ENCODE measurements around the gene NTSR2.

DNA sequence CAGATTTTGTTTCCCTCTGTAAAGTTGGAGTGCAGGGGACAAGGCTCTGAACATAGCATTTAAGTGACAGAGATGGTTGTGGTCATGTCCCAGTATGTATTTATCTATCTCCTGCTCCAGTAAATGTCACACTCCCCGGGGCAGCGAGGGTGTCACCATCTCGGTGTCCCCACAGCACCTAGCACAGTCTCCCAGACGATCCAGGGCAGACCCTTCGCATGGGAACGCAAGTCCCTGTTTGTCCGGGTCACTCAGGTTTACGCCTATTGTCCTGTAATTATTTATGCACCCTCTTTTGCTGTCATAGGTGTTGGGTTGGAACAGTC is 12.6 kb upstream of the NTSR2 start:
- TF ChIP-seq, protein P1, sequence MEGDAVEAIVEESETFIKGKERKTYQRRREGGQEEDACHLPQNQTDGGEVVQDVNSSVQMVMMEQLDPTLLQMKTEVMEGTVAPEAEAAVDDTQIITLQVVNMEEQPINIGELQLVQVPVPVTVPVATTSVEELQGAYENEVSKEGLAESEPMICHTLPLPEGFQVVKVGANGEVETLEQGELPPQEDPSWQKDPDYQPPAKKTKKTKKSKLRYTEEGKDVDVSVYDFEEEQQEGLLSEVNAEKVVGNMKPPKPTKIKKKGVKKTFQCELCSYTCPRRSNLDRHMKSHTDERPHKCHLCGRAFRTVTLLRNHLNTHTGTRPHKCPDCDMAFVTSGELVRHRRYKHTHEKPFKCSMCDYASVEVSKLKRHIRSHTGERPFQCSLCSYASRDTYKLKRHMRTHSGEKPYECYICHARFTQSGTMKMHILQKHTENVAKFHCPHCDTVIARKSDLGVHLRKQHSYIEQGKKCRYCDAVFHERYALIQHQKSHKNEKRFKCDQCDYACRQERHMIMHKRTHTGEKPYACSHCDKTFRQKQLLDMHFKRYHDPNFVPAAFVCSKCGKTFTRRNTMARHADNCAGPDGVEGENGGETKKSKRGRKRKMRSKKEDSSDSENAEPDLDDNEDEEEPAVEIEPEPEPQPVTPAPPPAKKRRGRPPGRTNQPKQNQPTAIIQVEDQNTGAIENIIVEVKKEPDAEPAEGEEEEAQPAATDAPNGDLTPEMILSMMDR (conservative IDR thresholded peaks at IDR 0.05): no peak
- TF ChIP-seq ZFX (IDR thresholded peaks at IDR 0.05): no peak

Data from C4-2B (cell line).